ENCODE measurements around the gene MAD1L1. TPM values are rescaled to one million over a fixed set of nuclear protein-coding genes. Genes with fewer than 3 reads are reported as not detected.

Gene MAD1L1
- total RNA-seq, 1 experiment from 2014 or later = 43.8 TPM

DNA sequence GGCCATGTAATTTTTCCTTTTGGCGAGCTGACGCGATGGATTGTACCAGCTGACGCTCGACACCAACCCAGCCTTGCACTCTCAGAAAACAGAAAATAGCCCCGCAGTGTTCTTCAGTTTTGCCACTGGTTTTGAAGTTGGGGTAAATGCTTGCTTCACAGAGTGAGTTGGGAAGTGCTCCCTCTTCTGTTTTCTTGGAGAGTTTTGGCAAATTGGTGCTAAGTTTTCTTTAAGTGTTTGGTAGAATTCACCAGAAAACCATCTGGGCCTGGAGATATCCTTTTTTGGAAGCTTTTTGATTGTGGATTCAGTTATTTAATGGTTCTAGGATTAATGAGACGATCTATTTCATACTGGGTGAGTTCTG, 309.9 kb downstream of the MAD1L1 start (continued):
- no peak for TF ChIP-seq MAX (CRISPR knock-in tag; IDR thresholded peaks at IDR 0.05)

DNA sequence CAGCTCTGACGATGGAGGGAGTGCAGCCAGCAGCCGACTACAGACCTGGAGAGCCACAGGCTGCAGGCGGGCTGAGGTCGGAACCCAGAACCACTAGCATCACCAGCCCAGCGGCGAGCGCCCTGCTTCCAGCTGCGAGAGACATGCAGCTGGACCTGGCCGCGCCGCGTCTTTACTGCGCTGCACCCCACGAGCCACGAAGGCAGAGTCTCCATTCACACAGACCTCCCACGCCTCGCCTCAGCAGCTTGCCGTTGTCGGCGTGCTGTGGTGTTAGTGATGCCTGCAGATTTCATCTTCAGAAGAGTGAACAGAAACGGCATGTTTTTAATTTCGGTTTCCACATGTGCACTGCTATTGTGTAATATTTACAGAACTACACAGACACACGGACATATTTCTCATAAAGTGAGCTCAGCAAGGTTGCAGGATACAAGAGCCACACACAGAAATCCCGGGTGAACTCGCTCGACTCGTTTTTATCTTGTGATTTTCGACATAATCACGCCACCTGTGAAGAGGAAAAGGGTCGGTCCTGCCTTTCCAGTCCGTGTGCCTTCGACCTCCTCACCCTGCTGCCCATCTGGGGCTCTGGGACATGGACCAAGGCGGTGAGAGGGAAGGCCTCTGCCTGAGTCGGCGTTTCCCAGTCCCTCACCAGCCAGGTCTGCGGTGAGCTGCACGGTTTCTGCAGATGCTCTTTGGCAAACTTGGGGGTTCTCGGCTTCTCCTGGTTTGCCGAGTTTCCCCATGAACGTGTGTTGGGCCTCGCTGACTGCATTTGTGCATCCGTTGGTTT, 310.5 kb downstream of the MAD1L1 start:
- CTCF ChIA-PET = interaction anchor here (1.0 to 2.0 kb wide), 2 partner anchors 38 to 171 kb away, joined by 3 to 9 read pairs; no protein-coding TSS in a partner anchor
- H3K4me3 Mint-ChIP-seq = no peak overlapping the region
- 0 out of 2 replicates have a peak overlapping the region, but pooled peaks have one; percentile 49 for H3K27ac Mint-ChIP-seq
- no peaks in the 10 kb centered on the region for H3K9me3 Mint-ChIP-seq
- no peak for TF ChIP-seq GRHL2 (CRISPR knock-in tag; IDR thresholded peaks at IDR 0.05; ENCODE audit: insufficient replicate concordance, severe bottlenecking)
- TF ChIP-seq ZNF138 (CRISPR knock-in tag; conservative IDR thresholded peaks at IDR 0.05) = no peak
- no peak for TF ChIP-seq ESRRA (CRISPR knock-in tag; IDR thresholded peaks at IDR 0.05; ENCODE audit: borderline replicate concordance)
- TF ChIP-seq, protein P1, sequence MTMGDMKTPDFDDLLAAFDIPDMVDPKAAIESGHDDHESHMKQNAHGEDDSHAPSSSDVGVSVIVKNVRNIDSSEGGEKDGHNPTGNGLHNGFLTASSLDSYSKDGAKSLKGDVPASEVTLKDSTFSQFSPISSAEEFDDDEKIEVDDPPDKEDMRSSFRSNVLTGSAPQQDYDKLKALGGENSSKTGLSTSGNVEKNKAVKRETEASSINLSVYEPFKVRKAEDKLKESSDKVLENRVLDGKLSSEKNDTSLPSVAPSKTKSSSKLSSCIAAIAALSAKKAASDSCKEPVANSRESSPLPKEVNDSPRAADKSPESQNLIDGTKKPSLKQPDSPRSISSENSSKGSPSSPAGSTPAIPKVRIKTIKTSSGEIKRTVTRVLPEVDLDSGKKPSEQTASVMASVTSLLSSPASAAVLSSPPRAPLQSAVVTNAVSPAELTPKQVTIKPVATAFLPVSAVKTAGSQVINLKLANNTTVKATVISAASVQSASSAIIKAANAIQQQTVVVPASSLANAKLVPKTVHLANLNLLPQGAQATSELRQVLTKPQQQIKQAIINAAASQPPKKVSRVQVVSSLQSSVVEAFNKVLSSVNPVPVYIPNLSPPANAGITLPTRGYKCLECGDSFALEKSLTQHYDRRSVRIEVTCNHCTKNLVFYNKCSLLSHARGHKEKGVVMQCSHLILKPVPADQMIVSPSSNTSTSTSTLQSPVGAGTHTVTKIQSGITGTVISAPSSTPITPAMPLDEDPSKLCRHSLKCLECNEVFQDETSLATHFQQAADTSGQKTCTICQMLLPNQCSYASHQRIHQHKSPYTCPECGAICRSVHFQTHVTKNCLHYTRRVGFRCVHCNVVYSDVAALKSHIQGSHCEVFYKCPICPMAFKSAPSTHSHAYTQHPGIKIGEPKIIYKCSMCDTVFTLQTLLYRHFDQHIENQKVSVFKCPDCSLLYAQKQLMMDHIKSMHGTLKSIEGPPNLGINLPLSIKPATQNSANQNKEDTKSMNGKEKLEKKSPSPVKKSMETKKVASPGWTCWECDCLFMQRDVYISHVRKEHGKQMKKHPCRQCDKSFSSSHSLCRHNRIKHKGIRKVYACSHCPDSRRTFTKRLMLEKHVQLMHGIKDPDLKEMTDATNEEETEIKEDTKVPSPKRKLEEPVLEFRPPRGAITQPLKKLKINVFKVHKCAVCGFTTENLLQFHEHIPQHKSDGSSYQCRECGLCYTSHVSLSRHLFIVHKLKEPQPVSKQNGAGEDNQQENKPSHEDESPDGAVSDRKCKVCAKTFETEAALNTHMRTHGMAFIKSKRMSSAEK (CRISPR knock-in tag; IDR thresholded peaks at IDR 0.05; ENCODE audit: borderline replicate concordance) = no peak
- TF ChIP-seq KAT7 (CRISPR knock-in tag; IDR thresholded peaks at IDR 0.05; ENCODE audit: borderline replicate concordance) = no peak
- no peak for TF ChIP-seq FOXP4 (CRISPR knock-in tag; IDR thresholded peaks at IDR 0.05)
- no peak for ATAC-seq
- no peaks in the 10 kb centered on the region; the same call in 1 of the 2 replicates for H3K27me3 Mint-ChIP-seq (ENCODE audit: low read depth)
- no peak for DNase-seq (ENCODE audit: low spot score)
- POLR2A ChIA-PET = interaction anchor here (0.5 kb wide), 2 partner anchors 155 to 338 kb away, joined by 3 to 5 read pairs; no protein-coding TSS in a partner anchor
- H3K4me1 Mint-ChIP-seq = no peaks in the 10 kb centered on the region
- H3K36me3 Mint-ChIP-seq = no peaks in the 10 kb centered on the region

DNA sequence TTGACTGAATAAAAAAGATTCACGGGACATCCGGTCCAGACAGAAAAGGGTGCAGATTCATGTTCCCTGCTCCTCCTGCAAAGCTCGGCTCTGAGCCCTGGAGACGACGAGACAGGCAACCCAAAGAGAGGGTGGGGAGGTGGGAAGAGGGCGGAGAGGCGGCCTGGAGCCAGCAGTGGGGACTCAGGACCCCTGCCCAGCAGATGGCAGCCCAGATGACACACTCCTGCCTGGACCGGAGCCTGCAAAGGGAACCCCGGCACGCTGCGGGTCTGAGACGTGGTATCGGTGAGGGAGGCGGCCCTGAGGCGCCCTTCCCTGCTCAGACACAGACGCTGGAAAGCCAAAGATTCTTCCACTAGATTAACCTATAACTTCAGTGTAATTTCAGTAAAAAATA, 311.9 kb downstream of the MAD1L1 start:
- Mint-ChIP-seq H3K9me3 (no peaks in the 10 kb centered on the region), H3K27ac (0 out of 2 replicates have a peak overlapping the region, but pooled peaks have one; percentile 33), H3K4me1 (no peaks in the 10 kb centered on the region), H3K36me3 (no peaks in the 10 kb centered on the region), H3K4me3 (no peak overlapping the region), H3K27me3 (ENCODE audit: low read depth) (no peaks in the 10 kb centered on the region; the same call in 1 of the 2 replicates)
- ATAC-seq (no peak), DNase-seq (ENCODE audit: low spot score) (no peak)
- ChIA-PET POLR2A (no interaction called here), CTCF (no interaction called here)
- TF ChIP-seq SOX15 (CRISPR knock-in tag; IDR thresholded peaks at IDR 0.05) (no peak), ZNF281 (CRISPR knock-in tag; IDR thresholded peaks at IDR 0.05) (no peak), NFE2L1 (CRISPR knock-in tag; IDR thresholded peaks at IDR 0.05) (no peak), MAX (CRISPR knock-in tag; IDR thresholded peaks at IDR 0.05) (no peak), CBFB (CRISPR knock-in tag; IDR thresholded peaks at IDR 0.05; ENCODE audit: low read depth) (no peak), CREM (CRISPR knock-in tag; IDR thresholded peaks at IDR 0.05) (no peak)
- TF ChIP-seq, protein P2, sequence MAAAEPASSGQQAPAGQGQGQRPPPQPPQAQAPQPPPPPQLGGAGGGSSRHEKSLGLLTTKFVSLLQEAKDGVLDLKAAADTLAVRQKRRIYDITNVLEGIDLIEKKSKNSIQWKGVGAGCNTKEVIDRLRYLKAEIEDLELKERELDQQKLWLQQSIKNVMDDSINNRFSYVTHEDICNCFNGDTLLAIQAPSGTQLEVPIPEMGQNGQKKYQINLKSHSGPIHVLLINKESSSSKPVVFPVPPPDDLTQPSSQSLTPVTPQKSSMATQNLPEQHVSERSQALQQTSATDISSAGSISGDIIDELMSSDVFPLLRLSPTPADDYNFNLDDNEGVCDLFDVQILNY (CRISPR knock-in tag; IDR thresholded peaks at IDR 0.05) = no peak
- TF ChIP-seq, protein P3, sequence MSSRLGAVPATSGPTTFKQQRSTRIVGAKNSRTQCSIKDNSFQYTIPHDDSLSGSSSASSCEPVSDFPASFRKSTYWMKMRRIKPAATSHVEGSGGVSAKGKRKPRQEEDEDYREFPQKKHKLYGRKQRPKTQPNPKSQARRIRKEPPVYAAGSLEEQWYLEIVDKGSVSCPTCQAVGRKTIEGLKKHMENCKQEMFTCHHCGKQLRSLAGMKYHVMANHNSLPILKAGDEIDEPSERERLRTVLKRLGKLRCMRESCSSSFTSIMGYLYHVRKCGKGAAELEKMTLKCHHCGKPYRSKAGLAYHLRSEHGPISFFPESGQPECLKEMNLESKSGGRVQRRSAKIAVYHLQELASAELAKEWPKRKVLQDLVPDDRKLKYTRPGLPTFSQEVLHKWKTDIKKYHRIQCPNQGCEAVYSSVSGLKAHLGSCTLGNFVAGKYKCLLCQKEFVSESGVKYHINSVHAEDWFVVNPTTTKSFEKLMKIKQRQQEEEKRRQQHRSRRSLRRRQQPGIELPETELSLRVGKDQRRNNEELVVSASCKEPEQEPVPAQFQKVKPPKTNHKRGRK (CRISPR knock-in tag; IDR thresholded peaks at IDR 0.05; ENCODE audit: borderline replicate concordance) = no peak
- TF ChIP-seq, protein P4, sequence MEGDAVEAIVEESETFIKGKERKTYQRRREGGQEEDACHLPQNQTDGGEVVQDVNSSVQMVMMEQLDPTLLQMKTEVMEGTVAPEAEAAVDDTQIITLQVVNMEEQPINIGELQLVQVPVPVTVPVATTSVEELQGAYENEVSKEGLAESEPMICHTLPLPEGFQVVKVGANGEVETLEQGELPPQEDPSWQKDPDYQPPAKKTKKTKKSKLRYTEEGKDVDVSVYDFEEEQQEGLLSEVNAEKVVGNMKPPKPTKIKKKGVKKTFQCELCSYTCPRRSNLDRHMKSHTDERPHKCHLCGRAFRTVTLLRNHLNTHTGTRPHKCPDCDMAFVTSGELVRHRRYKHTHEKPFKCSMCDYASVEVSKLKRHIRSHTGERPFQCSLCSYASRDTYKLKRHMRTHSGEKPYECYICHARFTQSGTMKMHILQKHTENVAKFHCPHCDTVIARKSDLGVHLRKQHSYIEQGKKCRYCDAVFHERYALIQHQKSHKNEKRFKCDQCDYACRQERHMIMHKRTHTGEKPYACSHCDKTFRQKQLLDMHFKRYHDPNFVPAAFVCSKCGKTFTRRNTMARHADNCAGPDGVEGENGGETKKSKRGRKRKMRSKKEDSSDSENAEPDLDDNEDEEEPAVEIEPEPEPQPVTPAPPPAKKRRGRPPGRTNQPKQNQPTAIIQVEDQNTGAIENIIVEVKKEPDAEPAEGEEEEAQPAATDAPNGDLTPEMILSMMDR (IDR thresholded peaks at IDR 0.05) = no peak
- TF ChIP-seq, protein P5, sequence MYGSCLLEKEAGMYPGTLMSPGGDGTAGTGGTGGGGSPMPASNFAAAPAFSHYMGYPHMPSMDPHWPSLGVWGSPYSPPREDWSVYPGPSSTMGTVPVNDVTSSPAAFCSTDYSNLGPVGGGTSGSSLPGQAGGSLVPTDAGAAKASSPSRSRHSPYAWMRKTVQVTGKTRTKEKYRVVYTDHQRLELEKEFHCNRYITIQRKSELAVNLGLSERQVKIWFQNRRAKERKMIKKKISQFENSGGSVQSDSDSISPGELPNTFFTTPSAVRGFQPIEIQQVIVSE (CRISPR knock-in tag; IDR thresholded peaks at IDR 0.05; ENCODE audit: borderline replicate concordance) = no peak
